K562 (cell line): ENCODE measurements around the gene ERAS. TPM values are rescaled to one million over a fixed set of nuclear protein-coding genes. Genes with fewer than 3 reads are reported as not detected.

Experiments
- ARID1B ChIP-seq: fragments of 450-650 bp; IDR thresholded peaks from 2 replicates; pipeline ENCODE4 v1.6.1; 2016; ENCODE audit warnings: antibody characterized with exemption, mild to moderate bottlenecking, inconsistent platforms
- ATF7 ChIP-seq: fragments of 450-650 bp; IDR thresholded peaks from 2 replicates; pipeline ENCODE4 v1.7.1; 2014; ENCODE audit warnings: mild to moderate bottlenecking, moderate library complexity
- CBFA2T3 ChIP-seq: fragments of 450-650 bp; IDR thresholded peaks from 2 replicates; pipeline ENCODE4 v1.6.1; 2017
- CCNT2 ChIP-seq: IDR thresholded peaks from 2 replicates; pipeline ENCODE4 v1.6.1; 2011; ENCODE audit warnings: borderline replicate concordance, low read depth, mild to moderate bottlenecking, moderate library complexity, mixed read lengths, low read length; ENCODE audit not compliant: insufficient read length; ENCODE audit errors: extremely low read depth
- CTBP1 ChIP-seq: fragments of 450-650 bp; IDR thresholded peaks from 2 replicates; pipeline ENCODE4 v1.6.1; 2016; ENCODE audit warnings: borderline replicate concordance
- DPF2 ChIP-seq: fragments of 450-650 bp; IDR thresholded peaks from 2 replicates; pipeline ENCODE4 v1.6.1; 2016
- ELF2 ChIP-seq: fragments of 250-450 bp; sonication (Bioruptor Pico); IDR thresholded peaks from 2 replicates; pipeline ENCODE4 v1.5.0; 2021; ENCODE audit warnings: mild to moderate bottlenecking
- EP300 ChIP-seq: IDR thresholded peaks from 2 replicates; pipeline ENCODE4 v1.6.1; 2012; ENCODE audit warnings: low read length, improper control_type of control experiment
- ESRRA ChIP-seq: fragments of 450-650 bp; IDR thresholded peaks from 2 replicates; pipeline ENCODE4 v1.6.1; 2014; ENCODE audit warnings: low read depth, mild to moderate bottlenecking, moderate library complexity, borderline replicate concordance
- ETV6 ChIP-seq, 3 experiments: fragments of 150-350 bp in 1 of 3; sonication (generic) in 1 of 3; formaldehyde crosslinking in 1 of 3; IDR thresholded peaks; 2 replicates each; pipeline versions ENCODE4 v1.6.1 to v1.8.0; 2014 to 2022; ENCODE audit warnings: borderline replicate concordance in 2 of 3, low read depth in 2 of 3, antibody characterized with exemption in 1 of 3, low read length in 1 of 3, mild to moderate bottlenecking in 1 of 3, missing genetic modification reagents in 1 of 3
- FOSL1 ChIP-seq: fragments of 200-800 bp; sonication (Bioruptor generic); conservative IDR thresholded peaks from 2 replicates; pipeline ENCODE4 v1.6.1; 2016; ENCODE audit warnings: missing genetic modification characterization, missing compliant biosample characterization
- HDAC3 ChIP-seq: fragments of 450-650 bp; IDR thresholded peaks from 2 replicates; pipeline ENCODE4 v1.6.1; 2018; ENCODE audit warnings: borderline replicate concordance, mild to moderate bottlenecking, moderate library complexity; ENCODE audit not compliant: partially characterized antibody
- KDM1A ChIP-seq, 2 experiments: fragments of 450-650 bp; IDR thresholded peaks; 2 replicates each; pipeline ENCODE4 v1.6.1; 2016; ENCODE audit warnings: mild to moderate bottlenecking in 2 of 2
- KLF10 ChIP-seq: fragments of 250-450 bp; sonication (Bioruptor Pico); IDR thresholded peaks from 2 replicates; pipeline ENCODE4 v1.6.1; 2021; ENCODE audit warnings: matching md5 sums
- KLF16 ChIP-seq: IDR thresholded peaks from 2 replicates; pipeline ENCODE4 v1.6.1; 2016; ENCODE audit warnings: antibody characterized with exemption
- MEIS2 ChIP-seq: fragments of 450-650 bp; IDR thresholded peaks from 2 replicates; pipeline ENCODE4 v1.6.1; 2014; ENCODE audit warnings: mild to moderate bottlenecking; ENCODE audit not compliant: partially characterized antibody
- NCOR1 ChIP-seq: fragments of 450-650 bp; IDR thresholded peaks from 2 replicates; pipeline ENCODE4 v1.6.1; 2016; ENCODE audit warnings: mild to moderate bottlenecking, moderate library complexity
- NFIC ChIP-seq: fragments of 450-650 bp; IDR thresholded peaks from 2 replicates; pipeline ENCODE4 v1.6.1; 2017; ENCODE audit warnings: mild to moderate bottlenecking, inconsistent platforms
- POLR2H ChIP-seq: IDR thresholded peaks from 2 replicates; pipeline ENCODE4 v1.6.1; 2016; ENCODE audit warnings: missing genetic modification characterization, low read depth, mild to moderate bottlenecking, control low read depth, missing compliant biosample characterization, moderate library complexity
- RCOR1 ChIP-seq, 2 experiments: IDR thresholded peaks; 2 replicates each; pipeline ENCODE4 v1.6.1; 2012; ENCODE audit warnings: low read depth in 2 of 2, low read length in 2 of 2, borderline replicate concordance in 1 of 2, improper control_type of control experiment in 1 of 2
- RNF2 ChIP-seq: sonication (generic); IDR thresholded peaks from 2 replicates; pipeline ENCODE4 v1.6.1; 2016
- SMAD3 ChIP-seq: fragments of 450-650 bp; formaldehyde crosslinking; conservative IDR thresholded peaks from 2 replicates; pipeline ENCODE4 v1.4.0; 2020; ENCODE audit warnings: mild to moderate bottlenecking
- SOX6 ChIP-seq: fragments of 450-650 bp; IDR thresholded peaks from 2 replicates; pipeline ENCODE4 v1.6.1; 2014; ENCODE audit warnings: mild to moderate bottlenecking
- TEAD1 ChIP-seq, 2 experiments: fragments of 450-650 bp in 1 of 2; sonication (generic) in 1 of 2; formaldehyde crosslinking; IDR thresholded peaks; 2 replicates each; pipeline versions ENCODE4 v1.4.0 to v1.8.0; 2020 to 2022; ENCODE audit warnings: mild to moderate bottlenecking in 2 of 2, missing genetic modification reagents in 1 of 2
- ZNF384 ChIP-seq: IDR thresholded peaks from 2 replicates; pipeline ENCODE4 v1.6.1; 2012; ENCODE audit warnings: low read depth, low read length, improper control_type of control experiment
- polyA plus RNA-seq, 8 experiments: library from polyadenylated mRNA; depleted of rRNA in 4 of 8; stranded (reverse) in 5 of 8; unstranded in 3 of 8; fragments of >200 nt; fragmentation: Nextera tagmentation in 2 of 8; fragmentation: Illumina TruSeq in 1 of 8; extraction: Ambion mirVana in 2 of 8; extraction: Trizol in 1 of 8; gene quantifications; 2 replicates each; pipeline versions ENCODE4 v1.2.1 to v1.2.3, GENCODE V29; 2011 to 2014; ENCODE audit warnings: inconsistent platforms in 1 of 8, missing spikeins in 1 of 8
- total RNA-seq, 7 experiments: library from RNA; depleted of rRNA in 6 of 7; stranded (reverse); fragments of >200 nt in 6 of 7; fragmentation: Illumina TruSeq in 2 of 7; extraction: Trizol in 2 of 7; gene quantifications; 2 replicates each; pipeline versions ENCODE4 v1.2.1 to v1.2.3, GENCODE V29; 2011 to 2021; ENCODE audit warnings: low replicate concordance in 1 of 7
- TF ChIP-seq, protein P1 (sequence below): sonication (generic); formaldehyde crosslinking; IDR thresholded peaks from 2 replicates; pipeline ENCODE4 v1.8.0; 2023; ENCODE audit warnings: mild to moderate bottlenecking, missing genetic modification reagents
- TF ChIP-seq, protein P2 (sequence below): fragments of 450-650 bp; IDR thresholded peaks from 2 replicates; pipeline ENCODE4 v1.6.1; 2016; ENCODE audit warnings: low read depth, mild to moderate bottlenecking, moderate library complexity
- TF ChIP-seq, protein P3 (sequence below): IDR thresholded peaks from 2 replicates; pipeline ENCODE4 v1.6.1; 2012; ENCODE audit warnings: low read depth, low read length, improper control_type of control experiment, borderline replicate concordance

The ERAS gene
- total and polyA plus RNA-seq, 9 of the 15 experiments (the other 6 are each of a cell fraction or from before 2014, with no cell fraction given), result 0.07 to 0.12 TPM; not detected in 7

DNA sequence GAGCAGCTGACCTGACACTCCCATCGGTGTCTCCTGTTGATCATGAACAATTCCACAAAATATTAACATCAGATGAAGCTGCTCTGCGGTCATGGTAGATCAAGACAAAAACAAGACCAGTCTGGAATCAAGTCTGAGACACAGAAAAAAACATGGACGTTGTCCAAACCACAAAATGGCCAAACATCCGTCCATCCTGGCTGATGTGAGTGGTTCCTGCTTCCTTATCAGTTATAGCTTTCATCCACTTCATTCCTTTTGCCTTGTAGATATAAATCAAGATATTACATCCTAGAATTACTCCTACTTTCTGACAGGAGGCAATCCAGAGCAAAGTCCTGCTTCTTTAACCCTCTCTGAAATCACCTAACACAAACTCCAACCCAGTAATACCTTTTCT, 37.9 kb downstream of the ERAS start (continued):
- TF ChIP-seq, protein P1, sequence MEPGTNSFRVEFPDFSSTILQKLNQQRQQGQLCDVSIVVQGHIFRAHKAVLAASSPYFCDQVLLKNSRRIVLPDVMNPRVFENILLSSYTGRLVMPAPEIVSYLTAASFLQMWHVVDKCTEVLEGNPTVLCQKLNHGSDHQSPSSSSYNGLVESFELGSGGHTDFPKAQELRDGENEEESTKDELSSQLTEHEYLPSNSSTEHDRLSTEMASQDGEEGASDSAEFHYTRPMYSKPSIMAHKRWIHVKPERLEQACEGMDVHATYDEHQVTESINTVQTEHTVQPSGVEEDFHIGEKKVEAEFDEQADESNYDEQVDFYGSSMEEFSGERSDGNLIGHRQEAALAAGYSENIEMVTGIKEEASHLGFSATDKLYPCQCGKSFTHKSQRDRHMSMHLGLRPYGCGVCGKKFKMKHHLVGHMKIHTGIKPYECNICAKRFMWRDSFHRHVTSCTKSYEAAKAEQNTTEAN (CRISPR knock-in tag), result no peak
- TF ChIP-seq MEIS2 (peak; percentile 86), RNF2 (peak; percentile 58), EP300 (peak; percentile 67; the same call in 1 of the 2 replicates), DPF2 (peak; percentile 65), CTBP1 (peak; percentile 71; the same call in 1 of the 2 replicates), ESRRA (peak; percentile 92; the same call in 1 of the 2 replicates), POLR2H (tag) (no peak), ZNF384 (peak; percentile 50; the same call in 1 of the 2 replicates), KDM1A (IDR thresholded peaks at IDR 0.05) (0 out of 4 replicates have a peak, but pooled peaks of 1 of the 2 experiments have one; percentile 35), NCOR1 (peak; percentile 44; the same call in 1 of the 2 replicates), RCOR1 (IDR thresholded peaks at IDR 0.05; ENCODE audit: borderline replicate concordance in 1 of 2, low read depth in 2 of 2, low read length in 2 of 2) (peak in 1 of 2 experiments; percentile 90; a peak in 2 of 4 replicates), FOSL1 (peak; percentile 42; the same call in 1 of the 2 replicates), KLF16 (peak; percentile 46; the same call in 1 of the 2 replicates), ETV6 (IDR thresholded peaks at IDR 0.05; ENCODE audit: borderline replicate concordance in 1 of 2, low read depth in 2 of 2, low read length in 1 of 2) (no peak), ETV6 (CRISPR knock-in tag; IDR thresholded peaks at IDR 0.05; ENCODE audit: borderline replicate concordance) (no peak), SMAD3 (0 out of 2 replicates have a peak, but pooled peaks have one; percentile 47), TEAD1 (CRISPR knock-in tag; IDR thresholded peaks at IDR 0.05) (peak in 1 of 2 experiments; percentile 65; a peak in 2 of 4 replicates), ELF2 (CRISPR knock-in tag) (no peak), ARID1B (peak; percentile 64), CCNT2 (peak; percentile 61), NFIC (peak; percentile 84), HDAC3 (peak; percentile 44), ATF7 (peak; percentile 44; the same call in 1 of the 2 replicates), SOX6 (peak; percentile 70; the same call in 1 of the 2 replicates), CBFA2T3 (peak; percentile 59), KLF10 (CRISPR knock-in tag) (no peak)
- TF ChIP-seq, protein P2, sequence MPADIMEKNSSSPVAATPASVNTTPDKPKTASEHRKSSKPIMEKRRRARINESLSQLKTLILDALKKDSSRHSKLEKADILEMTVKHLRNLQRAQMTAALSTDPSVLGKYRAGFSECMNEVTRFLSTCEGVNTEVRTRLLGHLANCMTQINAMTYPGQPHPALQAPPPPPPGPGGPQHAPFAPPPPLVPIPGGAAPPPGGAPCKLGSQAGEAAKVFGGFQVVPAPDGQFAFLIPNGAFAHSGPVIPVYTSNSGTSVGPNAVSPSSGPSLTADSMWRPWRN, result peak; percentile 87
- TF ChIP-seq, protein P3, sequence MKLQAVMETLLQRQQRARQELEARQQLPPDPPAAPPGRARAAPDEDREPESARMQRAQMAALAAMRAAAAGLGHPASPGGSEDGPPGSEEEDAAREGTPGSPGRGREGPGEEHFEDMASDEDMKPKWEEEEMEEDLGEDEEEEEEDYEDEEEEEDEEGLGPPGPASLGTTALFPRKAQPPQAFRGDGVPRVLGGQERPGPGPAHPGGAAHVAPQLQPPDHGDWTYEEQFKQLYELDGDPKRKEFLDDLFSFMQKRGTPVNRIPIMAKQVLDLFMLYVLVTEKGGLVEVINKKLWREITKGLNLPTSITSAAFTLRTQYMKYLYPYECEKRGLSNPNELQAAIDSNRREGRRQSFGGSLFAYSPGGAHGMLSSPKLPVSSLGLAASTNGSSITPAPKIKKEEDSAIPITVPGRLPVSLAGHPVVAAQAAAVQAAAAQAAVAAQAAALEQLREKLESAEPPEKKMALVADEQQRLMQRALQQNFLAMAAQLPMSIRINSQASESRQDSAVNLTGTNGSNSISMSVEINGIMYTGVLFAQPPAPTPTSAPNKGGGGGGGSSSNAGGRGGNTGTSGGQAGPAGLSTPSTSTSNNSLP, result 0 out of 2 replicates have a peak, but pooled peaks have one; percentile 58
